HepG2 (cell line): Measurements from ENCODE around the gene GALNT17. TPM values are rescaled to one million over a fixed set of nuclear protein-coding genes. Genes with fewer than 3 reads are reported as not detected.
"Not testable (repeated sequence)": the region's sequence is repeated elsewhere in the genome, so short reads cannot be mapped to it uniquely, and the experiment has no call there.

Experiments
- ATAC-seq: fragments of 200-7000 bp; cut with Tn5 transposase; 3 replicates; pipeline ENCODE4 v1.9.1; 2020; ENCODE audit warnings: mild to moderate bottlenecking, moderate library complexity
- BruUV-seq: library from RNA; stranded (reverse); fragments of 400-500 nt; replicated peaks from 2 replicates; lab custom pipeline; 2021; lab: Mats Ljungman, UMichigan
- CTCF ChIA-PET: fragments of 300-600 bp; formaldehyde crosslinking; extraction: SDS; loops from one replicate; lab custom pipeline; 2021; ENCODE audit warnings: low total read pairs, inconsistent platforms, low intra/inter-chr PET ratio; lab: Yijun Ruan, JAX
- POLR2A ChIA-PET: fragments of 350-600 bp; sonication (Branson Sonifier 250); formaldehyde crosslinking; loops from one replicate; lab custom pipeline; 2020; ENCODE audit warnings: antibody characterized with exemption, inconsistent platforms; lab: Yijun Ruan, JAX
- DNase-seq: peaks from one replicate; pipeline ENCODE4 v3.0.0-alpha.2; 2015; ENCODE audit warnings: low spot score
- FAIRE-seq: peaks from 3 replicates; lab custom pipeline; 2011; peaks lifted over from hg19 to GRCh38; lab: Jason Lieb, UNC
- H2AFZ ChIP-seq: one replicate; pipeline ENCODE4 v1.6.1; 2011; ENCODE audit warnings: low read length, inconsistent platforms
- H3K27ac ChIP-seq: fragments of 300-600 bp; 3 replicates; pipeline ENCODE4 v1.8.0; 2011; ENCODE audit warnings: mixed run types, mild to moderate bottlenecking, mixed read lengths, low read length, inconsistent platforms; ENCODE audit not compliant: insufficient read depth; ENCODE audit errors: extremely low read length
- H3K27me3 ChIP-seq, 2 experiments: fragments of 200-600 bp in 1 of 2; 2 replicates in 1 of 2; 3 replicates in 1 of 2; pipeline versions ENCODE4 v1.6.0 to v1.8.0; 2011; ENCODE audit warnings: low read length in 2 of 2, mild to moderate bottlenecking in 2 of 2, moderate library complexity in 2 of 2, inconsistent platforms in 1 of 2; ENCODE audit not compliant: insufficient read depth in 2 of 2, control insufficient read depth in 1 of 2
- H3K36me3 ChIP-seq, 2 experiments: fragments of 200-600 bp in 1 of 2; replicated peaks in 1 of 2; 2 replicates in 1 of 2; 3 replicates in 1 of 2; pipeline versions ENCODE4 v1.5.1 to v1.8.0; 2011; ENCODE audit warnings: low read length in 2 of 2, inconsistent platforms in 1 of 2; ENCODE audit not compliant: insufficient read depth in 2 of 2, control insufficient read depth in 1 of 2
- H3K4me1 ChIP-seq: 2 replicates; pipeline ENCODE4 v1.5.1; 2012; ENCODE audit warnings: low read length, inconsistent platforms; ENCODE audit not compliant: insufficient read depth
- H3K4me2 ChIP-seq: 2 replicates; pipeline ENCODE4 v1.6.0; 2011; ENCODE audit warnings: low read depth, low read length, inconsistent platforms
- H3K4me3 ChIP-seq, 3 experiments: fragments of 200-600 bp in 1 of 3; sonication (generic), shearing (Covaris generic) in 1 of 3; replicated peaks in 1 of 3; 2 replicates each; pipeline ENCODE4 v1.5.1; 2011 to 2016; ENCODE audit warnings: low read length in 3 of 3, inconsistent platforms in 2 of 3, low read depth in 2 of 3, mild to moderate bottlenecking in 2 of 3, control low read depth in 1 of 3, mixed read lengths in 1 of 3; ENCODE audit not compliant: insufficient read depth in 1 of 3
- H3K79me2 ChIP-seq: one replicate; pipeline ENCODE4 v1.6.1; 2011; ENCODE audit warnings: low read length, inconsistent platforms; ENCODE audit not compliant: insufficient read depth
- H3K9ac ChIP-seq: 2 replicates; pipeline ENCODE4 v1.6.0; 2011; ENCODE audit warnings: mild to moderate bottlenecking, low read depth, low read length, inconsistent platforms; ENCODE audit not compliant: insufficient read depth
- H3K9me3 ChIP-seq: 2 replicates; pipeline ENCODE4 v1.5.1; 2012; ENCODE audit warnings: mild to moderate bottlenecking, low read length
- H4K20me1 ChIP-seq: 2 replicates; pipeline ENCODE4 v1.6.0; 2011; ENCODE audit warnings: inconsistent platforms, mild to moderate bottlenecking, low read length, moderate library complexity; ENCODE audit not compliant: insufficient read depth
- GATAD2A ChIP-seq: IDR thresholded peaks from 2 replicates; pipeline ENCODE4 v1.6.1; 2016
- HES4 ChIP-seq: sonication (generic); formaldehyde crosslinking; IDR thresholded peaks from 2 replicates; pipeline ENCODE4 v1.9.0; 2021; ENCODE audit warnings: mild to moderate bottlenecking, missing genetic modification reagents, borderline replicate concordance
- REXO4 ChIP-seq: sonication (generic); formaldehyde crosslinking; IDR thresholded peaks from 2 replicates; pipeline ENCODE4 v1.8.0; 2022; ENCODE audit warnings: missing genetic modification reagents, mild to moderate bottlenecking, borderline replicate concordance
- WIZ ChIP-seq: sonication (generic); formaldehyde crosslinking; IDR thresholded peaks from 2 replicates; pipeline ENCODE4 v1.5.1; 2020; ENCODE audit warnings: mild to moderate bottlenecking, missing genetic modification reagents
- ZFY ChIP-seq: sonication (generic); formaldehyde crosslinking; IDR thresholded peaks from 2 replicates; pipeline ENCODE4 v1.4.0; 2020; ENCODE audit warnings: missing genetic modification reagents
- ZMYM3 ChIP-seq: sonication (generic); formaldehyde crosslinking; IDR thresholded peaks from 2 replicates; pipeline ENCODE4 v1.5.1; 2020; ENCODE audit warnings: mild to moderate bottlenecking, missing genetic modification reagents
- ZNF256 ChIP-seq: sonication (generic); formaldehyde crosslinking; conservative IDR thresholded peaks from 2 replicates; pipeline ENCODE4 v1.4.0; 2020; ENCODE audit warnings: missing genetic modification reagents
- ZNF644 ChIP-seq: IDR thresholded peaks from 2 replicates; pipeline ENCODE4 v1.6.1; 2016; ENCODE audit warnings: low read depth
- ZNF891 ChIP-seq: sonication (generic); formaldehyde crosslinking; IDR thresholded peaks from 2 replicates; pipeline ENCODE4 v1.5.0; 2020; ENCODE audit warnings: mild to moderate bottlenecking, missing genetic modification reagents
- WGBS: methylation state at CpG from one replicate; pipeline ENCODE4 v1.1.6; 2017; ENCODE audit warnings: low lambda C conversion rate; 5-methylcytosine and 5-hydroxymethylcytosine counted together
- in situ Hi-C: cut with HindIII; loops from 2 replicates; pipeline ENCODE4 v1.10.0; 2017; ENCODE audit warnings: low pct_unique_long_range_greater_than_20kb; ENCODE audit not compliant: extremely low pct_ligation_motif_present
- intact Hi-C: fragments of 100-400 bp; cut with micrococcal nuclease; formaldehyde crosslinking; loops from one replicate; pipeline ENCODE4 v1.10.0; 2022; ENCODE audit not compliant: unreplicated experiment
- polyA plus RNA-seq, 8 experiments: library from polyadenylated mRNA; depleted of rRNA in 3 of 8; stranded (reverse) in 7 of 8; unstranded in 1 of 8; fragments of >200 nt; fragmentation: Illumina TruSeq in 4 of 8; extraction: Trizol in 4 of 8; gene quantifications; 2 replicates each; pipeline versions ENCODE4 v1.2.1 to v1.2.3, GENCODE V29; 2011 to 2016; ENCODE audit warnings: low read depth in 4 of 8, missing spikeins in 1 of 8, mixed read lengths in 1 of 8; ENCODE audit not compliant: insufficient read depth in 1 of 8
- total RNA-seq, 5 experiments: library from RNA; depleted of rRNA; stranded (reverse); fragments of >200 nt; fragmentation: Illumina TruSeq; extraction: Trizol; gene quantifications; 2 replicates each; pipeline ENCODE4 v1.2.3, GENCODE V29; 2016; ENCODE audit warnings: low read depth in 1 of 5
- TF ChIP-seq, protein P1 (sequence below): sonication (generic); formaldehyde crosslinking; IDR thresholded peaks from 2 replicates; pipeline ENCODE4 v1.4.0; 2020; ENCODE audit warnings: mild to moderate bottlenecking, missing genetic modification reagents
- TF ChIP-seq, protein P2 (sequence below): sonication (generic); formaldehyde crosslinking; IDR thresholded peaks from 2 replicates; pipeline ENCODE4 v1.4.0; 2020; ENCODE audit warnings: missing genetic modification reagents

Gene GALNT17
- total and polyA plus RNA-seq, 2 of the 13 experiments (the other 11 are each of a cell fraction or from before 2014, with no cell fraction given), result not detected

DNA sequence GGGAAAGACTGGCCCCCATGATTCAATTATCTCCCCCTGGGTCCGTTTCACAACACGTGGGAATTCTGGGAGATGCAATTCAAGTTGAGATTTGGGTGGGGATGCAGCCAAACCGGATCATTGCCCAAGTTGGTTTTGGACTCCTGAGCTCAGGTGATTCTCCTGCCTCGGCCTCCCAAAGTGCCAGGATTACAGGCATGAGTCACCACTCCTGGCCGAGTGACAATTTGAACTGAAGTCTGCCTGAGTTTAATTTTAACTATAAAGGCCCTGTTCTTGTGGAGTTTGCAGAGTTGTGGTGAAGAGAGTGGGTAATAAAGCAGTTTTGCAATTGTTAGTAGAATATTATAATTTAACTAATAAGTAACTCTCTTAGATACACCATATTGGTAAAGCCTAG lies 78.3 kb downstream of the GALNT17 start (continued):
- TF ChIP-seq, protein P1, sequence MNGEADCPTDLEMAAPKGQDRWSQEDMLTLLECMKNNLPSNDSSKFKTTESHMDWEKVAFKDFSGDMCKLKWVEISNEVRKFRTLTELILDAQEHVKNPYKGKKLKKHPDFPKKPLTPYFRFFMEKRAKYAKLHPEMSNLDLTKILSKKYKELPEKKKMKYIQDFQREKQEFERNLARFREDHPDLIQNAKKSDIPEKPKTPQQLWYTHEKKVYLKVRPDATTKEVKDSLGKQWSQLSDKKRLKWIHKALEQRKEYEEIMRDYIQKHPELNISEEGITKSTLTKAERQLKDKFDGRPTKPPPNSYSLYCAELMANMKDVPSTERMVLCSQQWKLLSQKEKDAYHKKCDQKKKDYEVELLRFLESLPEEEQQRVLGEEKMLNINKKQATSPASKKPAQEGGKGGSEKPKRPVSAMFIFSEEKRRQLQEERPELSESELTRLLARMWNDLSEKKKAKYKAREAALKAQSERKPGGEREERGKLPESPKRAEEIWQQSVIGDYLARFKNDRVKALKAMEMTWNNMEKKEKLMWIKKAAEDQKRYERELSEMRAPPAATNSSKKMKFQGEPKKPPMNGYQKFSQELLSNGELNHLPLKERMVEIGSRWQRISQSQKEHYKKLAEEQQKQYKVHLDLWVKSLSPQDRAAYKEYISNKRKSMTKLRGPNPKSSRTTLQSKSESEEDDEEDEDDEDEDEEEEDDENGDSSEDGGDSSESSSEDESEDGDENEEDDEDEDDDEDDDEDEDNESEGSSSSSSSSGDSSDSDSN (CRISPR knock-in tag), result no peak
- no peak for TF ChIP-seq WIZ (CRISPR knock-in tag)
- TF ChIP-seq REXO4 (CRISPR knock-in tag), result no peak

DNA sequence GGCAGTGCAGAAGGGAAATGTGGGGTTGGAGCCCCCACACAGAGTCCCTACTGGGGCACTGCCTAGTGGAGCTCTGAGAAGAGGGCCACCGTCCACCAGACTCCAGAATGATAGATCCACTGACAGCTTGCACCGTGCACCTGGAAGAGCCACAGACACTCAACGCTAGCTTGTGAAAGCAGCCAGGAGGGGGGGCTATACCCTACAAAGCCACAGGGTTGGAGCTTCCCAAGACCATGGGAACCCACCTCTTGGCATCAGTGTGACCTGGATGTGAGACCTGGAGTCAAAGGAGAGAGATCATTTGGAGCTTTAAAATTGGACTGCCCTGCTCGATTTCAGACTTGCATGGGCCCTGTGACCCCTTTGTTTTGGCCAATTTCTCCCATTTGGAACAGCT lies 80.5 kb downstream of the GALNT17 start:
- ATAC-seq, H3K4me2 ChIP-seq, in situ Hi-C loops, intact Hi-C loops, H3K27ac ChIP-seq, H3K9ac ChIP-seq, H3K4me3 ChIP-seq, H3K4me1 ChIP-seq, BruUV-seq, H3K9me3 ChIP-seq, DNase-seq, FAIRE-seq, H3K36me3 ChIP-seq, POLR2A ChIA-PET, H4K20me1 ChIP-seq, H3K27me3 ChIP-seq, CTCF ChIA-PET, H2AFZ ChIP-seq, H3K79me2 ChIP-seq: not testable (repeated sequence)
- WGBS, result 0% methylated on average over 2 of the region's 4 CpGs

DNA sequence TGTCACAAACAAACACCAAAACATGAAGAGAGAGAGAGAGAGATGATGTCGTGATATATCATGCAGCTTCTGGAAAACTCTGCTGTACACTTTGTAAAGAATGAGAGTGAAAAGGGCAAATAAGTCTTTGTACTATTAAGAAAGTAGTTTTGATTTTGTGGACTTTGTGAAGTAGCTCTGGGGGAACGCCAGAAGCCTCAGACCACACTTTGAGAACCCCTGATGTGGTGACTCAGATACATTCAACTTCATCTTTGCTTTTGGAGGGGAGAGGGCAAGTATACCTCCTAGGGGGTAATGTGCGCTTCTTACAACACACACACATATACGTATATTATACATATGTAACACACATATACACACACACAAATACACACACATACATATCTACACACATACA lies 84.3 kb downstream of the GALNT17 start:
- H2AFZ ChIP-seq, result no peak overlapping the region
- in situ Hi-C loops, result no loop called here
- POLR2A ChIA-PET, result no interaction called here
- no peak for ATAC-seq
- H4K20me1 ChIP-seq, result no peaks in the 10 kb centered on the region
- BruUV-seq, result no TSS peak
- H3K27ac ChIP-seq, result no peak overlapping the region
- H3K79me2 ChIP-seq, result no peaks in the 10 kb centered on the region
- H3K36me3 ChIP-seq, result no peaks in the 10 kb centered on the region
- H3K27me3 ChIP-seq, result no peaks in the 10 kb centered on the region; a peak in 1 of 5 replicates
- WGBS, result 51% methylated on average over 4 of the region's 4 CpGs
- intact Hi-C loops, result no loop called here
- no peak overlapping the region for H3K4me3 ChIP-seq
- no peaks in the 10 kb centered on the region for H3K4me1 ChIP-seq
- FAIRE-seq, result no peak
- H3K9me3 ChIP-seq, result no peaks in the 10 kb centered on the region
- no peak for DNase-seq
- H3K9ac ChIP-seq, result no peak overlapping the region
- no peak overlapping the region for H3K4me2 ChIP-seq
- CTCF ChIA-PET, result no interaction called here
- TF ChIP-seq ZFY (CRISPR knock-in tag) (no peak), HES4 (CRISPR knock-in tag) (no peak), ZNF891 (CRISPR knock-in tag) (no peak), ZNF644 (CRISPR knock-in tag) (no peak), ZMYM3 (CRISPR knock-in tag) (no peak), GATAD2A (CRISPR knock-in tag) (no peak), ZNF256 (no peak)
- TF ChIP-seq, protein P2, sequence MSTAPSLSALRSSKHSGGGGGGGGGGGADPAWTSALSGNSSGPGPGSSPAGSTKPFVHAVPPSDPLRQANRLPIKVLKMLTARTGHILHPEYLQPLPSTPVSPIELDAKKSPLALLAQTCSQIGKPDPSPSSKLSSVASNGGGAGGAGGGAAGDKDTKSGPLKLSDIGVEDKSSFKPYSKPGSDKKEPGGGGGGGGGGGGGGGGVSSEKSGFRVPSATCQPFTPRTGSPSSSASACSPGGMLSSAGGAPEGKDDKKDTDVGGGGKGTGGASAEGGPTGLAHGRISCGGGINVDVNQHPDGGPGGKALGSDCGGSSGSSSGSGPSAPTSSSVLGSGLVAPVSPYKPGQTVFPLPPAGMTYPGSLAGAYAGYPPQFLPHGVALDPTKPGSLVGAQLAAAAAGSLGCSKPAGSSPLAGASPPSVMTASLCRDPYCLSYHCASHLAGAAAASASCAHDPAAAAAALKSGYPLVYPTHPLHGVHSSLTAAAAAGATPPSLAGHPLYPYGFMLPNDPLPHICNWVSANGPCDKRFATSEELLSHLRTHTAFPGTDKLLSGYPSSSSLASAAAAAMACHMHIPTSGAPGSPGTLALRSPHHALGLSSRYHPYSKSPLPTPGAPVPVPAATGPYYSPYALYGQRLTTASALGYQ (CRISPR knock-in tag), result no peak
